GM12874 (cell line): ENCODE measurements around the gene SEMA3G.

Experiments
- TF ChIP-seq, protein P1 (sequence below): IDR thresholded peaks from 2 replicates; pipeline ENCODE4 v1.5.1; 2011; ENCODE audit warnings: low read depth, mild to moderate bottlenecking, control low read depth, low read length, moderate library complexity; ENCODE audit not compliant: insufficient read depth

SEMA3G gene

DNA sequence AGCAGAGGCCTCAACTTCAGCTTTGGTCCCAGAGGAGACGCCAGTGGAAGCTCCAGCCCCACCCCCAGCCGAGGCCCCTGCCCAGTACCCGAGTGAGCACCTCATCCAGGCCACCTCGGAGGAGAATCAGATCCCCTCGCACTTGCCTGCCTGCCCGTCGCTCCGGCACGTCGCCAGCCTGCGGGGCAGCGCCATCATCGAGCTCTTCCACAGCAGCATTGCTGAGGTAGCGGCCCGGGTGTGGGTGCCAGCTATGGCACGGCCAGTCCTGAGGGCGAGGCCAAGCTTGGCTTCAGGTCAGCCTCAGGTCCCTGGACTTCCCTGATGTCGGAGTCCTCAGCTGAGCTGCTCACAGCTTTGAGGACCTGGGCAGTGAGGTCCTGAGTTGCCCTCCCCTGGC, 44.5 kb upstream of the SEMA3G start:
- TF ChIP-seq, protein P1, sequence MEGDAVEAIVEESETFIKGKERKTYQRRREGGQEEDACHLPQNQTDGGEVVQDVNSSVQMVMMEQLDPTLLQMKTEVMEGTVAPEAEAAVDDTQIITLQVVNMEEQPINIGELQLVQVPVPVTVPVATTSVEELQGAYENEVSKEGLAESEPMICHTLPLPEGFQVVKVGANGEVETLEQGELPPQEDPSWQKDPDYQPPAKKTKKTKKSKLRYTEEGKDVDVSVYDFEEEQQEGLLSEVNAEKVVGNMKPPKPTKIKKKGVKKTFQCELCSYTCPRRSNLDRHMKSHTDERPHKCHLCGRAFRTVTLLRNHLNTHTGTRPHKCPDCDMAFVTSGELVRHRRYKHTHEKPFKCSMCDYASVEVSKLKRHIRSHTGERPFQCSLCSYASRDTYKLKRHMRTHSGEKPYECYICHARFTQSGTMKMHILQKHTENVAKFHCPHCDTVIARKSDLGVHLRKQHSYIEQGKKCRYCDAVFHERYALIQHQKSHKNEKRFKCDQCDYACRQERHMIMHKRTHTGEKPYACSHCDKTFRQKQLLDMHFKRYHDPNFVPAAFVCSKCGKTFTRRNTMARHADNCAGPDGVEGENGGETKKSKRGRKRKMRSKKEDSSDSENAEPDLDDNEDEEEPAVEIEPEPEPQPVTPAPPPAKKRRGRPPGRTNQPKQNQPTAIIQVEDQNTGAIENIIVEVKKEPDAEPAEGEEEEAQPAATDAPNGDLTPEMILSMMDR = no peak

DNA sequence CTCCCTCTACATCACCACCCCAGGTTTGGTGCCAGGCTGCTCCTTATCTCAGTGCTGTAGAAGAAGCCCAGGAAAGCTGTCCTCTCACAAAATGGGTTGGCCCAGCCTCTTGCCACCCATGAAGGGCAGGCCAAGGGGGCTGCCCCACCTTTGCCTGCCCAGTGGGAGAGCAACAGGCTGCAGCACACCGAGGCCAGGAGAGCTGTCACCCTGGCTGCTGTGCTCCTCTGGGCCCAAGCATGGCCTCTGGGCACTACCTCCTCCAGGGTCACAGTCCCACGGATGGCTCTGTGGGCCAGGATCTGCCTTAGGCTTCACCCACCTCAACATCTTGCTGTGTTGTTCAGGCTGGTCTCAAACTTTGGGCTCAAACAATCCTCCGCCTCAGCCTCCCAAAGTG, 43.8 kb upstream of the SEMA3G start:
- TF ChIP-seq, protein P1 = no peak

DNA sequence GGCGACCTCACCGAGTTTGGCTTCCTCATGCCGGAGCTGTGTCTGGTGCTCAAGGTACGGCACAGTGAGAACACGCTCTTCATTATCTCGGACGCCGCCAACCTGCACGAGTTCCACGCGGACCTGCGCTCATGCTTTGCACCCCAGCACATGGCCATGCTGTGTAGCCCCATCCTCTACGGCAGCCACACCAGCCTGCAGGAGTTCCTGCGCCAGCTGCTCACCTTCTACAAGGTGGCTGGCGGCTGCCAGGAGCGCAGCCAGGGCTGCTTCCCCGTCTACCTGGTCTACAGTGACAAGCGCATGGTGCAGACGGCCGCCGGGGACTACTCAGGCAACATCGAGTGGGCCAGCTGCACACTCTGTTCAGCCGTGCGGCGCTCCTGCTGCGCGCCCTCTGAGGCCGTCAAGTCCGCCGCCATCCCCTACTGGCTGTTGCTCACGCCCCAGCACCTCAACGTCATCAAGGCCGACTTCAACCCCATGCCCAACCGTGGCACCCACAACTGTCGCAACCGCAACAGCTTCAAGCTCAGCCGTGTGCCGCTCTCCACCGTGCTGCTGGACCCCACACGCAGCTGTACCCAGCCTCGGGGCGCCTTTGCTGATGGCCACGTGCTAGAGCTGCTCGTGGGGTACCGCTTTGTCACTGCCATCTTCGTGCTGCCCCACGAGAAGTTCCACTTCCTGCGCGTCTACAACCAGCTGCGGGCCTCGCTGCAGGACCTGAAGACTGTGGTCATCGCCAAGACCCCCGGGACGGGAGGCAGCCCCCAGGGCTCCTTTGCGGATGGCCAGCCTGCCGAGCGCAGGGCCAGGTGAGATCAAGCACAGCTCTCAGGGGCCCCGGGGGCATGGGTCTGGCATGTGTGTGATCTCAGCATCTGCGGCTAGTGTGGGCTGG, 43.1 kb upstream of the SEMA3G start:
- TF ChIP-seq, protein P1 = no peak

- TF ChIP-seq, protein P1 = no peak
These were observed 42.3 kb upstream of the SEMA3G start for GRCh38 chr3:52487050-52487787.

DNA sequence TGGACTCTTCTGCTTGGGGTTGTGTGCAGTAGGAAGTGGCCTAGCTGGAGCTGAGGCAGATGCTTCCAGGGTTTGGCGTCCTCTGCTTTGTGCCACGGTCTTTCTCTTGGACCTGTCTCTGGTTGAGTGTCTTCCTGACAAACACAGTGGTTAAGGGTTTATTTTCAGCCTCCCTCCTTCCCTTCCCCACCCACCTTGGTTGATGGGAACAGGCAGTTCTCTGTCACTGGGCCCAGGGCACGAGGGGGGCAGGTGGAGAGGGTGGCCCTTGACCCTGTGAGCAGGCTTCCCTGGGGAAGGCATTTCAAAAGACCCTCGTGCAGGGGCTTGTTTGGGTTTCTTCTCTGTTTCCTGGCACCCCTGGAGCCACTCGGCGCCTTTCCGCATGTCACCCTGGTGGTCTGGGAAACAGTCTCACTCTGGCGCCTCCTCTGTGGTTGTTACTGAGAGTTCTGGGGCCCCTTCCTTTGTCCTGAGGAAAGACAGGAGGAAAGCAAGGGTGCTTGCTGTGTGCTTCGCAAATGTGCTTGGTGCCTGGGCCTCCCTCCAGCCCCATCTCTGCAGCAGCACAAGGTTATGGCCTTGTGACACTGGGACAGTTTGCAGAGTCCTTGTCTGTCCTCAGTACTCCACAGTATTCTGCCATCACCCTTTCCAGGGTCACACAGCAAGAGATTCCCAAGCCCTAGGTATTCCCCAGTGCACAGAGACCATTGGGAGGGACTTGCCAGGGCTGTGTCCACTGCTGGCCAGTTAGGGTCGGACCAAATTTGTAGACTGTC, 40.0 kb upstream of the SEMA3G start:
- TF ChIP-seq, protein P1 = no peak

- TF ChIP-seq, protein P1 = no peak
These were observed 38.9 kb upstream of the SEMA3G start for GRCh38 chr3:52483577-52484381.
